NCI-H2171 treated with DMSO at 0.1 percent for 48 hours (cell line): ENCODE data around the gene SLC52A1.
"Not testable (repeated sequence)": the region's sequence is repeated elsewhere in the genome, so short reads cannot be mapped to it uniquely, and the experiment has no call there.

ENCODE experiments used
- DNase-seq: peaks from one replicate; lab custom pipeline; 2025; lab: John Stamatoyannopoulos, UW

The SLC52A1 gene

DNA sequence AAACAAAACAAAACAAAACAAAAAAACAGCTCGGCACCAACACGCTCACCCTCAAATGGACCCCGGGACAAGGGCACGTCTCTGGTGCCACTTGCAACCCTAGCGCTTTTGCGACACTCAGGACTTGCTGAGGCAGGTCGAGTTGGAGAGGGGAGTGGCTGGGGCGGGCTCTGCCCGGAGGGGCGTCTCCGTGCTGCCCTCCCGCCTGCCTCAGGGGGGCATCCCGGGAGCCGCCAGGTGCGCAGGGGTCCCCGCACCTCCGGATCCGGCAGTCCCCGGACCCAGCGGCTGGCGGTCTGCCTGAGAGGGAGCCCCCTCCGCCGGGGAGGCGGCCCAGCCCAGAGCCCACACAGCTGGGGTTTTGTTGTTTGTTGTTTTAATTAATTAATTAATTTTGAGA, at the start of gene SLC52A1:
Gene SLC52A1, minus strand, starts transcription at position 112 of the 400 bp plus-strand sequence. CDS start 820 bp downstream, outside the sequence.
- DNase-seq = peak; percentile 33

DNA sequence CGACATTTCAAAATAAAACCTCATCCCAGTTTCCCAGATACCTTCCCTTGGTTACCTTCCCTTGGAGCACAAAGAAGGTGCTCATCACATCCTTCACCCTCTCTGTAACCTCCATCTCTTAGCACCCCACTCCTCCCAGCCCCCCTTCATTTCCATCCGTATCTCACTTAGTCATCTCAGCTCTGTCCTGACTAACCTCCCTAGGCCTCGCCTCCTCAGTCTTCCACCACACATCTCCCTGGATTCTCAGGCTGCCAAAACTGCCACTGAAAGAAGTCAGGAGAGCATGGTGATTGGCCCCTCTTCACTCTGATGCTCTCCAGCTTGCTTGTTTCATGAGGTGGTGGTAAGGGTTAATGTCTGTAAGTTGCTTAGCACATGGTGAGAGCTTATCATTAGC, 45.4 kb upstream of the SLC52A1 start:
- DNase-seq = no peak

DNA sequence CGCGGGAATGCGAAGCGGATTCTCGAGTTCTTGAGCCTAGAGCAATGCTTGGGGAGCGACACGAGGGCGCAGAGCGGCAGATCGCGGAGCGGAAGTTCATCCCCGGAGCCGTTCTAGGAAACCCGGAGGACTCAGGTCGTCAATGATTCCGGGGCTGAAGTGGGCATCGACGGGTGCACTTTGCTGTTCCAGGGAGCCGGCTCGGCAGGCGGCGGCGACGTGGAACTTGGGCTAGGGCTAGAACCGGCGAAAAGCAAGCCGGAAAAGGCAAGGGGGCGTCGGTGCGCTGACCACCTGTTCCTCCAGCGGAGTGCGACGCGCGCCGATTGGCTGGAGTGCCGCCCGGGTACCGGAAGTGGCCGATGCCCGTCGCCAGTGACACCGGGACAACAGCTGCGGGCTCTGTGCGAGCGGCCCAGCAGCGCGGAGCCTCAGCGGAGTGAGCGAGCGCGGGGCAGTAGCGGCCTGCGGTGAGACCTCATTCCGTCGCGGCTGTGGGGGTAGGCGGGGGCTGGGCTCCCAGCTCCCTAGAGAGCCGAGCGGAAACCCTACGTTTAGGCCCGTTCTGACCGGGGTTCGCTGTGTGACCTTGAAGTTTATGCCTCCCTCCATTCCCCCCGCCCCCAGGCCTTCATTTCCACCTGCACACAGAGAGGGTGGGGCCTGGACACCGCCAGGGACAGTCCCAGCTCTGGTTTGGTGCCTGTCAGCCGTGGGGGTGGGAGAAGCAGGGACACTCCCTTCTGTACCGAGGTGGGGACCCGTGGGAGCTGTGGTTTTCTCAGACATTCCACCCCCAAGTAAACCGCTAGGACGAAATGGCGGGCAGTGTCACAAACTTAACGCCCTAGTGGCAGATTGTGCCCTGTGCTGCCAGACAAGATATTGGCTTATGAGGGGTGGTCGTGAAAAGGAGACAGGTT, 43.1 kb upstream of the SLC52A1 start, which contains the start of gene ZFP3:
Gene ZFP3, plus strand, starts transcription at position 362 of the 923 bp plus-strand sequence. CDS start 13,038 bp downstream, outside the sequence.
- DNase-seq = peak; percentile 94

DNA sequence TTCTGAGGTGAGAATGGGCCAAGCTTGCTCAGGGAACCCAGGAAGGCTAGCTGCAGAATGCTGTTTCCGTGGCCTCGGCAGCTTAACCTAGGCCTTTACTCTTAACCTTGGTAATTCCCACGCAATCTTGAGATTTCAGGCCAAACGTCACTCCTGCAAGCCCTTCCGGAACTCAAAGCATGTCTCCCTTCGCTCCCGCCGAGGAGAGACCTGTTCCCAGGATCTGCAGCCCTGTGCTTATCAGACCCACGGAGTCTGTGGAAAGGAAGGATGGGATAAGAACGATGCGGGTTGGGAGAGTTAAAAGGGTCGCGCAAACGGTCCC, 42.5 kb upstream of the SLC52A1 start:
- no peak for DNase-seq

DNA sequence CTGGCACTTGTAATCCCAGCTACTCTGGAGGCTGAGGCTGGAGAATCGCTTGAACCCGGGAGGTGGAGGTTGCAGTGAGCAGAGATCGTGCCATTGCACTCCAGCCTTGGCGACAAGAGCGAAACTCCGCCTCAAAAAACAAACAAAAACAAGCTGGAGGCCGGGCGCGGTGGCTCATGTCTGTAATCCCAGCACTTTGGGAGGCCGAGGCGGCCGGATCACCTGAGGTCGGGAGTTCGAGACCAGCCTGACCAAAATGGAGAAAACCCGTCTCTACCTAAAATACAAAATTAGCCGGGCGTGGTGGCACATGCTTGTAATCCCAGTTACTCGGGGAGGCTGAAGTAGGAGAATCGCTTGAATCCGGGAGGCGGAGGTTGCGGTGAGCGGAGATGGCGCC, 42.0 kb upstream of the SLC52A1 start:
- DNase-seq = not testable (repeated sequence)

DNA sequence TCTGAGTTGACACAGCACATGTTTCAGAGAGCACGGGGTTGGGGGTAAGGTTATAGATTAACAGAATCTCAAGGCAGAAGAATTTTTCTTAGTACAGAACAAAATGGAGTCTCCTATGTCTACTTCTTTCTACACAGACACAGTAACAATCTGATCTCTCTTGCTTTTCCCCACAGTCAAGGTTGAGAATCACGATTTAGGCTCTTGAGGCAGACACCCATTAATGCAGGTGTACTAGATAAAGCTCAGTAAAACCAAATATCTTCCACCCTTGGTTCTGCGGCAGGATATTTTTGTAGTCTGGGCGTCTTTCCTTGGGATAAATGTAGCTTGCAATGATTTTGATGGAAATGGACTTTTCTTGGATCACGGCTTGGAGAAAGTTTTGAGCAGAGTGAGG, 40.2 kb upstream of the SLC52A1 start:
- not testable (repeated sequence) for DNase-seq

DNA sequence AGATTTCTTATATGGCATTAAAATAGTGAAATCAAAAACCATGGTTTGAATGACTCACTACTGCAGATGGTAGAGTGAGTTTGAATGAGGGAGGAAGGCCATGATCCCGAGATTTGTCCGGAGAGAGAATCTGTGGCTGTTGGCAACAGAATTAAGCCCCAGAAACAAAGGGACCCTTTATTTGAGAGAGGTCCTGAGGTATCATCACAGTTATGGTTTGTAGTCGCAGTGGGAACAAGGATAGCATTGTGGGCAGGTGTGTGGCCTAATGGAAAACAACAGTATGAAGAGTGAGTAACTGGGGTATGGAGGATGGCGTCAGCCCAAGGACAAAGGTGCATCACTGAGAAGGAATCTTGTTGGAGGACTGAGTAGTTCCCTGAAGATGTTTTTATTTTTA, 34.5 kb upstream of the SLC52A1 start:
- DNase-seq = no peak

DNA sequence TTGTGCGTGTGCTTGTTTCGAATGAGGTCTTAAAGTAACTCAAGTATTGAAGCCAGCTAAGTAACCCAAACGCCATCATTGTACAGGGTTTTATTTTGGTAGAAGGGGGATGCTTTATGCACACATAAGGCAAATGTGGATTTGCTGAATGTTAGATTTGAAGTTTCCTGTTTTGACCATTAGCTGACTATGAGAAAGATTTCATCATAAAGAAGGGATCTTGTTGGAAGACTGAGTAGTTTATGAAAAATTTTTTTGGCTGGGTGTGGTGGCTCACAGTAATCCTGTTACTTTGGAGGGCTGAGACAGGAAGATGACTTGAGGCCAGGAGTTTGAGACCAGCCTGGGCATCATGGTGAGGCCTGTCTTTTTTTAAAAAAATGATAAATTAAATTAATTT, 33.0 kb upstream of the SLC52A1 start:
- no peak for DNase-seq

DNA sequence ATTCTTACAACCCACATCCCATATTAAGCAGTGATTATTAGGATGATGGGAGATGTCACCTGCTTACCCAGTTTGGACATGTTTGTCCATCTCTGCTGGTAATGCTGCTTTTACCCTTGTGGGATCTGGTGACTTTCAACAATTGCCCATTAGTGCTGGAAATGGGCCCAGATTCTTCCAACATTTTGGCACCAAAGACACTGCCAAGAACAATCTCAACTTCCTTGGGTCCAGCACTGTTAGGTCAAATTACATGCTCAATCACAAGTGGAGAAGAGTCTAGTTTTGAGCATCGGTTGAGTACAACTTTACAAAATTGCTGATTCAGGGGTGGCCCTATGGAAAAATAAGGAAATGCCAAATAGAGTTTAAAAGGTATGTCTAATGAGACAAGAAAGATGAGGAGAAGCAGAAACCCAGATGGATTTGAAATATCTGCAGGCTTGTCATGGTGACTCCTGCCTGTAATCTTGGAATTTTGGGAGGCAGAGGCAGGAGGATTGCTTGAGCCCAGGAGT, 30.1 kb upstream of the SLC52A1 start:
- DNase-seq = no peak

DNA sequence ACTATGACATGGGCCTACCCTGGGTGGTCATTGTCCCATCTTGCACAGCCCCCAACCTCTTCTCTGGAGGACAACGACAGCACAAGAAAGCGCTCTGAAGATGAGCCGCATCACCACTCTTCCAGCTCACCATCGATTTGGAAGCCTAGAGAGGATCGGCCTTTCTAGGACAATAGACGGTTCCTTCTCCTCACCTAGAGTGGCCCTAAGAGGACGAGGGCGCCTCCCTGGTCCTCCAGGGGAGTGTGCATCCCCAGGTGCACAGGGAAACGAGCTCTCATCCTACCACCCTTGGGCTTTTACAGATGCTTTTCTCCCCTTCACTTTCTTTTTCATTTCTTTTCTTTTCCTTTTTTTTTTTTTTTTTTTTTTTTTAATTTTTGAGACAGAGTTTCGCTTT, 20.3 kb upstream of the SLC52A1 start:
- DNase-seq = no peak

DNA sequence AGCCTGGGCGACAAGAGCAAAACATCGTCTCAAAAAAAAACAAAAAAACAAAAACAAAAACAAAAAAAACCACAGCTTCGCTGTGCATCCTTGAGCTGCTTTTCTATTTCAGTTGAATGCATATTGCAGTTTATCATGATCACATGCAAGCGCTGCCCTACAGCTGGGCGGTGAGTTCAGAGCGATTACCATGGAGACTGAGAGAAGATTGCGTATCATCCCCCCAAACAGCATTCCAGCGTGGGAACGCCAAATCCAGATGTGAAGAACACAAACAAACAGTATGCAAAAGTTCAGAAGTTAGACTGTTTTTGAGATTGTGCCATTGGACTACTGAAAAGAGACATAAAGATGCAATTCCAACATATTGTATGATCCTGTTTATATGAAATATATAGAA, 15.1 kb upstream of the SLC52A1 start:
- no peak for DNase-seq

DNA sequence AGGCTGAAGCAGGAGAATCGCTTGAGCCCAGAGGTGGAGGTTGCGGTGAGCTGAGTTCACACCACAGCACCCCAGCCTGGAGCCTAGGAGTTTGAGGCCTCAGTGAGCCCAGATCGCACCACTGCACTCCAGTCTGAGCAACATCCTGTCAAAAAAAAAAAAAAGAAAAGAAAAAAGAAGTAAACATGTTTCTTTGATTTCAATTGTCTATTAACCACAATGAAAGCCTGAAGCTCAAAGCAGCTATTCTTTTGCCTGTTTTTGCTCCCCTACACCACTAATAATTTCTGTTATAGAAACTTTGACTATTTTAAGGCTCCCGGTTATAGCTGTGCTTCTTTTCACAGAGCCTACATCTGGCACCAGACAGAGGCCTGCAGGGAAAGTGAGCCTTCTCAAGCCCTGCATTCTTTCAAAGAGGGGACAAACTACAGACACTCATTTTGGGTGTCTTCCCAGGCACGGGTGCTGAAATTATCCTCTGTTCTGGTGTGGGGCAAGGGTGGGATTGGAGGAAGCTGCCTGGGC, 14.2 kb upstream of the SLC52A1 start:
- DNase-seq = no peak

DNA sequence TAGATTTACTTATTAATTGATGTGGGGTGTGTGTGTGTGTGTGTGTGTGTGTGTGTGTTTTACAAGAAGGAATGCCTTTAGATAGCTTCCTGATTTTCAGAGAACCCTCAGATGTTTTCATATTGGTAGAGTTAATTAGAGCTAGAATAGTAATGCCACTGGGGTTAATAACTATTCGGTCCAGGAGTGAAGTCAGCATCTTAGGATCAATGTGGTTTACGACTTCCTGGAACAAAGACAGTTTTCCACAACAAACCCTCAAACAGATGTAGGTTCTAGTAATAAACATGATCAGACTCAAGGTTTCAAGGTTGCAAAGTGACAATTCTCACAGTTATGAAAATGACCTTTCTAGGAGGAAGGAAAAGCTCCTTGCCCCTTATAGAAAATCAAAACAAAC, 12.2 kb upstream of the SLC52A1 start:
- no peak for DNase-seq

DNA sequence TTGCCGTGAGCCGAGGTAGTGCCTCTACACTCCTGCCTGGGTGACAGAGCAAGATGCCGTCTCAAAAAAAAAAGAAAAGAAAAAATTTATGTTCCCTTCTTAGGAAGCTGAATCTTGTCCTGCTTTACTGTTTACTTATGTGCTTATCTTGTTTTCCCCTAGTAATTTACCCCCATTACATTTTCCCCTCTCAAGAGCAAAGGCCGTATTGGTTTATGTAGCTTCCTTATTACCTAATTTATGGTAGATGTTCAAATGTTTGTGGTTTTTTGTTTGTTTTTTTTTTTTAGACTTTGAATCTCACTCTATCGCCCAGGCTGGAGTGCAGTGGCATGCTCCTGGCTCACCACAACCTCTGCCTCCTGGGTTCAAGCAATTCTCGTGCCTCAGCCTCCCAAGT, 10.3 kb upstream of the SLC52A1 start:
- no peak for DNase-seq

DNA sequence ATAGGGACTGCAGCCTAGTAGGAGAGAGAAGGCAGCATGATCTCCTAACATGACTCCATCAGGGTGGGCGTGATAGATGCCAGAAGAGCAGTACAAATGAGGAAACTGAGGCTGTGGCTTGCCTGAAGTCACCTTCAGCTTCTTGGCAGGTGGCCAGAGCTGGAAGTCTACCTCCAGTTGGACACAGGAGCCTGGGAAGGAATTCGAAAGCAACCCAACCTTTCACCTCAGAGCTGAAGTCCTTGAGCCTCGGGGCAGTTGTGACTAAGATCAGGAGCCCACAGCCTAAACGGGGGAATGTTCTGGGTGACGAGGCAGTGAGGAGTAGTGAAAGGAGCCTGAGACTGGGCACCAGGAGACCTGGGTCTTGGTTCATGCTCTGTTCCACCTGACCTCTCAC, 9.4 kb upstream of the SLC52A1 start:
- no peak for DNase-seq

DNA sequence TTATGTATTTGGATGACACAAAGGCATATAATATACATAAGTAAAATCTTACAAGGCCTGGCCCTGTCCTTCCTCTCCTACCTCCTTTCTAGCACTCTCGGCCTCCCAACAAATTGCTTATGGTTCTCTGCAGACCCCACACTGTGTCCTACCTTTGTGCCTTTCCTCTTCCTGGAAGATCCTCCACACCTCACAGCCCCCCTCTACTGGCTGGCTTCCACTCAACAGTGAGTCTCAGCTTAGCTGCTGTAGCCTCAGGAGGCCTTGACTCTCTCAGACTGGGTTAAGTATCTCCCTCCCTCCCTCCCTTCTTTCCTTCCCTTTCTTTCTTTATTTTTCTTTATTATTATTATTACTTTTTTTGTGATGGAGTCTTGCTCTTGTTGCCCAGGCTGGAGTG, 8.3 kb upstream of the SLC52A1 start:
- DNase-seq = no peak

DNA sequence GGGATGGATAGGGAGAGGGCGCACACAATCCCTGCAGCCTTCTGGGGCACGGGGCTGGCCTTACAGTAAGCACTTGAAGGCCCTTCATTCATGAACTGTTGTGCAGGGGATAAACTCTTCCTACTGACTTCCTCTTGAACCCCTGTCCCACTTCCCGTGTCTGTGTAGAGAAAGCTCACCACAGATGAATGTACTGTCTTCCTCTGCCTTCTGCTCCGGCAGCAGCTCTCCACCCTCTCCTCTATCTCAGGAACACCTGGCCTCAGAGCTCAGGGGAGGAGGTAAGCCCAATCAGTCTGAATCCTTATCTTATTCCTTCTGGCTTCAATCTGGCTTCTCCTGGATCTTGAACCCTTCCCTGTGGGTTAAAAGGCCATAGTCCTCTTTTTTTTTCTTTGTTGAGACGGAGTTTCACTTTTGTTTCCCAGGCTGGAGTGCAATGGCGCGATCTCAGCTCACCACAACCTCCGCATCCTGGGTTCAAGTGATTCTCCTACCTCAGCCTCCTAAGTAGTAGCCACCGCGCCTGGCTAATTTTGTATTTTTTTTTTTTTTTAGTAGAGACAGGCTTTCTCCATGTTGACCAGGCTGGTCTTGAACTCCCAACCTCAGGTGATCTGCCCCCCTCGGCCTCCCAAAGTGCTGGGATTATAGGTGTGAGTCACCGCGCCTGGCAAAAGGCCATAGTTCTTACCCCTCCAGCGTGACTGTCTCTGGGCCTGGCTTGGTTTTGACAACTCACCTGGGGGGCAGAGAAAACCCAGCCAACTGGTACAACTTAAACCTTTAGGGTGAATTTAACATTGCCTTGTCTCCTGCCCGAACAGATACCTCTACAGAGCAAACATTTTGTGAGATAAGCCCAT, 7.2 kb upstream of the SLC52A1 start:
- no peak for DNase-seq

DNA sequence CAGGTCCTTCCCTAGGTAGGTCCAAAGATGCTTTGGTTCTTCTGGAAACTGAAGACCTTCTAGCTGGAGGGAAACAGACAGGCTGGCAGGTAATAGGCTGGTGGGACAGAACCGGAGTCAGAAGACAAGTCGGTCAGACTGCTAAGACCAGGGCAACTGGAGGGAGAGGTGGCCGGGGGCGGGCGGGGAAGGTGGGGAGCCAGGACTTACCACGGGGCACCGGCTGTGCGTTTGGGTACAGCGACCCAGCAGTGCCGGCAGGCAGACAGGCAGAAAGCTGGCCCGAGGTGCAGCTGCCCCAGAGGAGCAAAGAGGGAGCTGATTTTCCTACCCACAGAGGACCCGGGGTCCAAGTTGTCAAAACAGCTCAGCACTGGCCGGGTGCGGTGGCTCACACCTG, 575 bp downstream of the SLC52A1 start:
- no peak for DNase-seq

DNA sequence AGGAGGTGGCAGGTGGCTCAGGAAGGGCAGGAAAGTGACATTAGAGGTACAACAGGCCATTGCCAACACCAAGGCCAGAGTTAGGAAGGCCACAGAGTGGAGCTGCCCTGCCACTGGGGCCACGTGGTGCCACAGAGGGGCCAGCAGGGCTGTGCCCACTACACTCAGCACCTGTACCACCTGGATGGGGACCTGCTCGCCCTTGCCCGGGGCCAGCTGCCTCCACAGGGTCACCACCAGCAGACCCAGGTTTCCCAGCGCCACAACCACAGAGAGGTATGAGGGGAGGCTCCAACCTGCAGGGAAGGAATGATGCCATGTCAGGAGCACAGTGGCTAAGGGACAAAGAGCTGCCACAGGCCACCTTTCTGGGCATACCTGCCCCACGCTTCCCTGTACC, 1.2 kb downstream of the SLC52A1 start:
- no peak for DNase-seq

DNA sequence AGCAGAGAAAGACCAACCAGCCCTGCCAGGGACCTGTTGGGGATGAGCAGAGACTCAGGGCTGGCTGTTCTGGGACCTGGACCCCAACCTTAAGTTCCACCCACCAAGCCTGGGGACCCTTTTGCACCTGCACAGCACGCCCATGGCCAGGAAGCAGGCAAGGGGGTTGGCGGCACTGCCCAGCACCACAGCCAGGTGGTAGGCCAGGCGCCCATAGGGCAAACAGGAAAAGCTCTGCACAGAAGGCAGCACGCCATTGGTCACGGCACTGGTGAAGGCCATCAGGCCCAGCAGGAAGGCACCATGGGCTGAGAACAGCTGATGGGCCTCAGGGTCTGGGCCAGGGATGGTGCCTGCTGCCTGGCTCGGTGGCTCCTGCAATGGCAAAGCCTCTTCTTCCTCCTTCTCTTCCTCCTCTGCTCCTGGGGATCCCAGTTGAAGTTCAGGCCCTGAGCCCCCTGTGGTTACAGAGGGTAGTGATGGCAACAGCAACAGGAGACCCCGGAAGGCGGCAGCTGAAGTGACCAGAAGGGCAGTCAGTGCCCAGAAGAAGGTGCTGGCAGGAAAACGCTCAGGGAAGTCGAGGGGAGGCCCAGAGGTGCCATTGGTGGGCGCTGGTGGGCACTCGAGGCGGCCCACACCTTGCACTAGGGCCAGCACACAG, 1.7 kb downstream of the SLC52A1 start:
- DNase-seq = no peak

DNA sequence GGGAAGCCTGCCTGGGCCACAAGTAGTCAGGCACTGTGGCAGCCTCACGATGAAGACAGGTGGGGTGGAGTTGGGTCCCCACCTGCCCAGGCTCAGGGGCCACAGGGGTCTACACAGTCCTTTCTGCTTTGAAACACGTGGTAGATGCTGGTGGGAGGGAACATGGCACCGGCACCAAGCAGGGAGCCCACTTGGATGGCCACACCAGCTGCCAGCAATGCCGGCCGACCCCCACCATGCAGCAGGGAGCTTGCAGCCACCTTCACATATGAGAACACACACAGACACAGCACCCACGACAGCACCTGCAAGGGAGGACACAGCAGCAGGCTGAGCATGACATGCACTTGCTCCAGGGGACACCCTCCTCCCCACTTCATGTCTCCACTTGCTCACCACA, 2.4 kb downstream of the SLC52A1 start:
- DNase-seq = no peak
